ENCODE measurements around the gene WDR12. TPM values are rescaled to one million over a fixed set of nuclear protein-coding genes. Genes with fewer than 3 reads are reported as not detected.

WDR12 gene
- total RNA-seq, 4 donors from 2014 or later: 4.7 to 18.0 (median 13.9) TPM

GRCh38 chr2:202938960-202939359 is 27.5 kb upstream of the WDR12 start:
- TF ChIP-seq CTCF (IDR thresholded peaks at IDR 0.05; ENCODE audit: low read depth): no peak

GRCh38 chr2:202934456-202934855 is 23.0 kb upstream of the WDR12 start:
- no peak for TF ChIP-seq CTCF (IDR thresholded peaks at IDR 0.05; ENCODE audit: low read depth)

- no peak for TF ChIP-seq CTCF (IDR thresholded peaks at IDR 0.05; ENCODE audit: low read depth)
These were observed 22.5 kb upstream of the WDR12 start for GRCh38 chr2:202933958-202934357.

- no peak for TF ChIP-seq CTCF (IDR thresholded peaks at IDR 0.05; ENCODE audit: low read depth)
These were observed 21.7 kb upstream of the WDR12 start for GRCh38 chr2:202933139-202933510.

- no peak for TF ChIP-seq CTCF (IDR thresholded peaks at IDR 0.05; ENCODE audit: low read depth)
These were observed 21.1 kb upstream of the WDR12 start for GRCh38 chr2:202932425-202933138.

GRCh38 chr2:202918860-202919259 is 7.4 kb upstream of the WDR12 start:
- TF ChIP-seq CTCF (IDR thresholded peaks at IDR 0.05; ENCODE audit: low read depth): no peak

- TF ChIP-seq CTCF (IDR thresholded peaks at IDR 0.05; ENCODE audit: low read depth): no peak
These were observed 316 bp downstream of the WDR12 start for GRCh38 chr2:202911203-202911511.

All from subcutaneous adipose tissue (tissue), 4 donors.